ENCODE results near the gene RGS6.

GRCh38 chr14:71985538-71986189 lies 53.4 kb downstream of the RGS6 start:
- TF ChIP-seq, protein P1, sequence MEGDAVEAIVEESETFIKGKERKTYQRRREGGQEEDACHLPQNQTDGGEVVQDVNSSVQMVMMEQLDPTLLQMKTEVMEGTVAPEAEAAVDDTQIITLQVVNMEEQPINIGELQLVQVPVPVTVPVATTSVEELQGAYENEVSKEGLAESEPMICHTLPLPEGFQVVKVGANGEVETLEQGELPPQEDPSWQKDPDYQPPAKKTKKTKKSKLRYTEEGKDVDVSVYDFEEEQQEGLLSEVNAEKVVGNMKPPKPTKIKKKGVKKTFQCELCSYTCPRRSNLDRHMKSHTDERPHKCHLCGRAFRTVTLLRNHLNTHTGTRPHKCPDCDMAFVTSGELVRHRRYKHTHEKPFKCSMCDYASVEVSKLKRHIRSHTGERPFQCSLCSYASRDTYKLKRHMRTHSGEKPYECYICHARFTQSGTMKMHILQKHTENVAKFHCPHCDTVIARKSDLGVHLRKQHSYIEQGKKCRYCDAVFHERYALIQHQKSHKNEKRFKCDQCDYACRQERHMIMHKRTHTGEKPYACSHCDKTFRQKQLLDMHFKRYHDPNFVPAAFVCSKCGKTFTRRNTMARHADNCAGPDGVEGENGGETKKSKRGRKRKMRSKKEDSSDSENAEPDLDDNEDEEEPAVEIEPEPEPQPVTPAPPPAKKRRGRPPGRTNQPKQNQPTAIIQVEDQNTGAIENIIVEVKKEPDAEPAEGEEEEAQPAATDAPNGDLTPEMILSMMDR (IDR thresholded peaks at IDR 0.05): no peak
- TF ChIP-seq POLR2A (IDR thresholded peaks at IDR 0.05): no peak

Measured in breast epithelium (tissue), 3 donors.